Activated T-helper 2 cell treated with anti-CD3 and anti-CD28 coated beads, Interferon-gamma antibody, Interleukin-2, Interleukin-4, amounts not matched to agents 10 μg/mL and 5 μg/mL and 100 μg/mL, durations not matched to agents 14 hours and 24 hours and 36 hours (primary cell): ENCODE measurements around the gene IRX2. TPM values are rescaled to one million over a fixed set of nuclear protein-coding genes. Genes with fewer than 3 reads are reported as not detected.

ENCODE experiments used
- DNase-seq: peaks from one replicate; pipeline ENCODE4 v3.0.0; 2021; ENCODE audit warnings: low spot score
- H3K27ac Mint-ChIP-seq: one replicate; pipeline ENCODE4 v1.8.0; 2021; ENCODE audit warnings: mixed read lengths
- H3K27me3 Mint-ChIP-seq: one replicate; pipeline ENCODE4 v1.8.0; 2021; ENCODE audit warnings: low read depth, mixed read lengths
- H3K36me3 Mint-ChIP-seq: one replicate; pipeline ENCODE4 v1.8.0; 2021; ENCODE audit warnings: low read depth, mixed read lengths
- H3K4me1 Mint-ChIP-seq: one replicate; pipeline ENCODE4 v1.8.0; 2021; ENCODE audit warnings: low read depth, mixed read lengths
- H3K4me3 Mint-ChIP-seq: one replicate; pipeline ENCODE4 v1.8.0; 2021; ENCODE audit warnings: low read depth, mild to moderate bottlenecking, moderate library complexity, mixed read lengths
- H3K9me3 Mint-ChIP-seq: one replicate; pipeline ENCODE4 v1.8.0; 2021; ENCODE audit warnings: mixed read lengths
- intact Hi-C: fragments of 100-400 bp; cut with micrococcal nuclease; formaldehyde crosslinking; loops from one replicate; pipeline ENCODE4 v1.15.1; 2023
- total RNA-seq: library from RNA; stranded (reverse); gene quantifications from 2 replicates; pipeline ENCODE4 v1.2.3, GENCODE V29; 2022

The IRX2 gene
- total RNA-seq, 1 donor from 2014 or later: not detected

GRCh38 chr5:2732850-2733249 is 18.6 kb downstream of the IRX2 start:
- Mint-ChIP-seq H3K27ac (no peak overlapping the region), H3K27me3 (peaks cover 3% of the 10 kb centered on the region)
- no peak for DNase-seq

DNA sequence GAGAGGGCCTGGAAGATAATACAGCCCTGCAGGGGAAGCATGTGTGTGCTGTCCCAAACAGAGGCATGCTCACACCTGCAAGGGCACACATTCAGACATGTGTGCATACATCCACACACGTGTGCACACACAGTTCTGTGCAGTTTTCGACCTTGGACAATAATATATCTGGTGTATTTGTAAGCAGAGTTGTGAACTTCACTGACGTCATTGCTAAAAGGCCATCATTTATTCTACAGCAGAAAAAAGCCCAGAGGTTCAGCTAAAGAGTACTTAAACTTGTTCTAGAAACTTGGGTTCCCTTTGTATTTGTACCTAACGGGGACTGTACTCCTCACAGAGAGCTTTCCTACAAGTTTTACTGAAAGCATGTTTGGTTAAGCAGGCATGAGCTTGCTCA is 19.5 kb downstream of the IRX2 start:
- intact Hi-C loops: no loop called here
- H3K36me3 Mint-ChIP-seq: no peaks in the 10 kb centered on the region

More at GRCh38 chr5:2732850-2733249, 18.6 kb downstream of the IRX2 start:
- Mint-ChIP-seq H3K4me3 (no peak overlapping the region), H3K4me1 (no peaks in the 10 kb centered on the region), H3K36me3 (no peaks in the 10 kb centered on the region), H3K9me3 (no peaks in the 10 kb centered on the region)
- intact Hi-C loops: no loop called here

GRCh38 chr5:2729189-2729588 is 22.3 kb downstream of the IRX2 start:
- no peak for DNase-seq
- Mint-ChIP-seq H3K4me1 (no peaks in the 10 kb centered on the region), H3K4me3 (no peak overlapping the region), H3K27me3 (no peaks in the 10 kb centered on the region), H3K9me3 (no peaks in the 10 kb centered on the region), H3K36me3 (no peaks in the 10 kb centered on the region), H3K27ac (no peak overlapping the region)
- intact Hi-C loops: no loop called here

More for the DNA sequence above, 19.5 kb downstream of the IRX2 start:
- Mint-ChIP-seq H3K27ac (no peak overlapping the region), H3K4me3 (no peak overlapping the region), H3K4me1 (no peaks in the 10 kb centered on the region), H3K9me3 (no peaks in the 10 kb centered on the region), H3K27me3 (no peaks in the 10 kb centered on the region)
- DNase-seq: no peak

GRCh38 chr5:2727550-2727949 is 23.9 kb downstream of the IRX2 start:
- H3K4me3 Mint-ChIP-seq: no peak overlapping the region
- no peak for DNase-seq
- no peaks in the 10 kb centered on the region for H3K36me3 Mint-ChIP-seq
- intact Hi-C loops: no loop called here
- no peaks in the 10 kb centered on the region for H3K4me1 Mint-ChIP-seq
- no peaks in the 10 kb centered on the region for H3K27me3 Mint-ChIP-seq
- no peaks in the 10 kb centered on the region for H3K9me3 Mint-ChIP-seq
- no peak overlapping the region for H3K27ac Mint-ChIP-seq

DNA sequence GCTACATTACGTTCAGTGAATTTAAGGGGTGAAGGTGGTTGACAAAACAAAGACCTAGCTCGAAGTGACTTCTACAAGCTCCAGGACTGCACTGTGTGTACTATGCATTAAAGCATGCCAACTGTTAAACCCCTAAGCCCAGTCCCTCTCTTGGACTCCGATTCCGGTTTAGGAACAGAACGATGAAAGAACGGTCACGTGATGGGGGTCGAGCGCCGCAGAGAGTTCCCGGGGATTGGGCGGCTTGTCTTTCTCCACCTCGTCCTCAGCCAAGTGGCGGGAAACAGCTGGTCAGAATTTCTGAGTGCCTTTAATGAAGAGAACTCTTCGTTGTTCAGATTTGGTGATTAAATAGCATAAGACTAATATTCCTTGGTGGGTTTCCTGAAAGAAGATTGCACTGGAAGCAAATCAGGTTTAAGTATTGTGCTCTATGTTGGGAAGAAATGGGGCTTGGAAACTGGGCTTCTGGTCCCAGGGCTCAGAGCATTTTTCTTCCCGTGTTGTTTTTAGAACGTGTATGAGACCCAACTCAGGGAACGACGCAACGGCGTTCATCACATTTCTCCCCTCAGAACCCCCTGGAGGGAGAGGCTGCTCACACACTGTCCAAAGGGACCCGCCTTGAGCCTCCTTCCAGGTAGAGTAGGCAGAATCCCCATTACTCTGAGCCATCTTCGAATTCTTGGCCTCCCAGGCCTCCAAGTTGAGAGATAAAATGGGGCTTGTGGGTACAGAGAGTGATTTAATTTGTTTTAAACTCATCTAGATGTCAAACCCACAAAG is 25.3 kb downstream of the IRX2 start:
- H3K4me1 Mint-ChIP-seq: no peaks in the 10 kb centered on the region
- no peaks in the 10 kb centered on the region for H3K36me3 Mint-ChIP-seq
- H3K27ac Mint-ChIP-seq: no peak overlapping the region
- intact Hi-C loops: no loop called here
- H3K4me3 Mint-ChIP-seq: no peak overlapping the region
- no peak for DNase-seq
- H3K9me3 Mint-ChIP-seq: no peaks in the 10 kb centered on the region
- no peaks in the 10 kb centered on the region for H3K27me3 Mint-ChIP-seq

GRCh38 chr5:2724831-2725230 is 26.6 kb downstream of the IRX2 start:
- DNase-seq: no peak
- Mint-ChIP-seq H3K4me3 (no peak overlapping the region), H3K27ac (no peak overlapping the region), H3K27me3 (no peaks in the 10 kb centered on the region), H3K4me1 (no peaks in the 10 kb centered on the region), H3K9me3 (no peaks in the 10 kb centered on the region), H3K36me3 (no peaks in the 10 kb centered on the region)
- intact Hi-C loops: no loop called here

GRCh38 chr5:2724031-2724581 is 27.4 kb downstream of the IRX2 start:
- H3K9me3 Mint-ChIP-seq: no peaks in the 10 kb centered on the region
- no peak overlapping the region for H3K4me3 Mint-ChIP-seq
- no peak overlapping the region for H3K27ac Mint-ChIP-seq
- H3K4me1 Mint-ChIP-seq: no peaks in the 10 kb centered on the region
- no peaks in the 10 kb centered on the region for H3K36me3 Mint-ChIP-seq
- no peak for DNase-seq
- intact Hi-C loops: no loop called here
- H3K27me3 Mint-ChIP-seq: no peaks in the 10 kb centered on the region

- intact Hi-C loops: no loop called here
- H3K4me1 Mint-ChIP-seq: no peaks in the 10 kb centered on the region
- no peak overlapping the region for H3K4me3 Mint-ChIP-seq
- no peaks in the 10 kb centered on the region for H3K36me3 Mint-ChIP-seq
- no peaks in the 10 kb centered on the region for H3K27me3 Mint-ChIP-seq
- H3K27ac Mint-ChIP-seq: no peak overlapping the region
- H3K9me3 Mint-ChIP-seq: no peaks in the 10 kb centered on the region
- DNase-seq: no peak
Measured at GRCh38 chr5:2722901-2723300, 28.6 kb downstream of the IRX2 start.

GRCh38 chr5:2721385-2722138 is 29.9 kb downstream of the IRX2 start:
- intact Hi-C loops: no loop called here
- no peak overlapping the region for H3K4me3 Mint-ChIP-seq
- DNase-seq: no peak
- H3K4me1 Mint-ChIP-seq: no peaks in the 10 kb centered on the region
- H3K27me3 Mint-ChIP-seq: no peaks in the 10 kb centered on the region
- no peaks in the 10 kb centered on the region for H3K9me3 Mint-ChIP-seq
- H3K27ac Mint-ChIP-seq: no peak overlapping the region
- H3K36me3 Mint-ChIP-seq: no peaks in the 10 kb centered on the region

- no peaks in the 10 kb centered on the region for H3K9me3 Mint-ChIP-seq
- H3K4me3 Mint-ChIP-seq: no peak overlapping the region
- no peak for DNase-seq
- H3K27me3 Mint-ChIP-seq: no peaks in the 10 kb centered on the region
- no peak overlapping the region for H3K27ac Mint-ChIP-seq
- intact Hi-C loops: no loop called here
- no peaks in the 10 kb centered on the region for H3K36me3 Mint-ChIP-seq
- H3K4me1 Mint-ChIP-seq: no peaks in the 10 kb centered on the region
Measured at GRCh38 chr5:2719332-2719731, 32.1 kb downstream of the IRX2 start.

DNA sequence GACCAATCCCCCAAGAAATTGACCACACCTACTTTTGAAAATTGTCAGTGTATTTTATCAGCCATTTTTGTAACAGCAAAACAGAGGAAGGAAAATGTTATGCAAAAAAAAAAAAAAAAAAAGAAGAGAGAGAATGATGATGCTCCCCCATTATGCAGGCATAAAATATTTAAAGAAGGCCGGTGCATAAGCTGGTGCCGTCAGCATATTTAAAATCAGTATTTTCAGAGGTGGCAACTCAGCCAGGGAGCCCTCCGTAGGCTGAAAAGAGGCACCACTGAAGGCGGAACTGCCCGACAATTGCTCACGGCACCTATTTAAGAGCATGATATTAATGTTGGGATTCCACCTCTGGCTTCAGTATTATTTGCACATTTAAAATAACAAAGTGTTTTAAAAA is 33.4 kb downstream of the IRX2 start:
- no peaks in the 10 kb centered on the region for H3K4me1 Mint-ChIP-seq
- intact Hi-C loops: no loop called here
- DNase-seq: no peak
- no peak overlapping the region for H3K4me3 Mint-ChIP-seq
- no peaks in the 10 kb centered on the region for H3K36me3 Mint-ChIP-seq
- no peaks in the 10 kb centered on the region for H3K27me3 Mint-ChIP-seq
- no peaks in the 10 kb centered on the region for H3K9me3 Mint-ChIP-seq
- no peak overlapping the region for H3K27ac Mint-ChIP-seq

GRCh38 chr5:2715856-2716255 is 35.6 kb downstream of the IRX2 start:
- H3K36me3 Mint-ChIP-seq: no peaks in the 10 kb centered on the region
- DNase-seq: no peak
- H3K4me1 Mint-ChIP-seq: no peaks in the 10 kb centered on the region
- H3K4me3 Mint-ChIP-seq: no peak overlapping the region
- H3K27ac Mint-ChIP-seq: no peak overlapping the region
- no peaks in the 10 kb centered on the region for H3K9me3 Mint-ChIP-seq
- intact Hi-C loops: no loop called here
- no peaks in the 10 kb centered on the region for H3K27me3 Mint-ChIP-seq

DNA sequence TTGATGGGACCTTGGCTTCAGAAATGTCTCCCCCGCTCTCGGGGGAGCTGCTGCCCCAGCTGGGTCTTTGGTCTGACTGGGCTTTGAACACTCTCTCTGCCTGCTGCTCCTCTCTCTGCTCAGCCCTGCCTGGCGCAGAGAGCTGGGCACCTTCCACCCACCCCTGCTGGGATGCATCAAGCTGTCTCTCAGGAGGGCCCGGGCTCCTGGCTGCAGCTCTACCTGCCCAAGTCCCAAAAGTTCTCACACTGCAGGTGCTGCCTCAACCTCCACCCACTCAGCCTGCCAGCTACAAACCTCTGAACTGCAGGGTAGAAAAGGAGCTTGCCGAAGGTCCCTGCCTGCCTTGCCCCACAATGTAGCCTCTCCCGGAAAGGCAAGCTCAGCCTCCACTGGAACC is 36.7 kb downstream of the IRX2 start:
- intact Hi-C loops: no loop called here
- no peaks in the 10 kb centered on the region for H3K27me3 Mint-ChIP-seq
- DNase-seq: no peak
- no peak overlapping the region for H3K27ac Mint-ChIP-seq
- H3K9me3 Mint-ChIP-seq: no peaks in the 10 kb centered on the region
- H3K36me3 Mint-ChIP-seq: no peaks in the 10 kb centered on the region
- no peak overlapping the region for H3K4me3 Mint-ChIP-seq
- no peaks in the 10 kb centered on the region for H3K4me1 Mint-ChIP-seq
